VCaP (cell line): ENCODE measurements around the gene ABTB2.

ENCODE experiments used
- H3K27ac ChIP-seq: fragments of 450-650 bp; 2 replicates; pipeline ENCODE4 v1.5.1; 2017
- CTCF ChIP-seq: fragments of 450-650 bp; conservative IDR thresholded peaks from 2 replicates; pipeline ENCODE4 v1.5.1; 2017; ENCODE audit warnings: mild to moderate bottlenecking, moderate library complexity

ABTB2 gene

GRCh38 chr11:34359548-34359891 is 1.7 kb upstream of the ABTB2 start:
- H3K27ac ChIP-seq = peak overlapping the region; percentile 85
- peak; percentile 56 for TF ChIP-seq CTCF

GRCh38 chr11:34358728-34359547 is 1.1 kb upstream of the ABTB2 start:
- peak overlapping the region; percentile 85 for H3K27ac ChIP-seq
- TF ChIP-seq CTCF = peak; percentile 84

GRCh38 chr11:34358258-34358727 is 483 bp upstream of the ABTB2 start:
- no peak for TF ChIP-seq CTCF
- H3K27ac ChIP-seq = peak overlapping the region; percentile 85

GRCh38 chr11:34356913-34357700 is 703 bp downstream of the ABTB2 start:
- TF ChIP-seq CTCF = peak; percentile 29
- H3K27ac ChIP-seq = peak overlapping the region; percentile 85

- peak overlapping the region; percentile 85 for H3K27ac ChIP-seq
- no peak for TF ChIP-seq CTCF
Measured at GRCh38 chr11:34356576-34356912, 1.3 kb downstream of the ABTB2 start.

- no peak for TF ChIP-seq CTCF
- peak overlapping the region; percentile 85 for H3K27ac ChIP-seq
Measured at GRCh38 chr11:34356130-34356529, 1.7 kb downstream of the ABTB2 start.

GRCh38 chr11:34355726-34356125 is 2.1 kb downstream of the ABTB2 start:
- no peak for TF ChIP-seq CTCF
- H3K27ac ChIP-seq = no peak overlapping the region
